Measurements from ENCODE around the gene DAPK3.
A peak's percentile ranks its signal among the peaks of the same experiment; 100 is the strongest.
"Not testable (repeated sequence)": the region's sequence is repeated elsewhere in the genome, so short reads cannot be mapped to it uniquely, and the experiment has no call there.

DAPK3 gene

GRCh38 chr19:4005436-4005835 lies 34.5 kb upstream of the DAPK3 start:
- not testable (repeated sequence) for DNase-seq (ENCODE audit: low spot score)

- not testable (repeated sequence) for DNase-seq (ENCODE audit: low spot score)
These were observed 29.9 kb upstream of the DAPK3 start for GRCh38 chr19:4000798-4001197.

GRCh38 chr19:3998667-3999412 lies 27.9 kb upstream of the DAPK3 start:
- DNase-seq (ENCODE audit: low spot score) = not testable (repeated sequence)

GRCh38 chr19:3995607-3996006 lies 24.7 kb upstream of the DAPK3 start:
- no peak for DNase-seq (ENCODE audit: low spot score)

- no peak for DNase-seq (ENCODE audit: low spot score)
These were observed 19.9 kb upstream of the DAPK3 start for GRCh38 chr19:3990815-3991117.

- DNase-seq (ENCODE audit: low spot score) = peak; percentile 89
These were observed 16.9 kb upstream of the DAPK3 start for GRCh38 chr19:3987619-3988371.

GRCh38 chr19:3986260-3987041 lies 15.6 kb upstream of the DAPK3 start:
- DNase-seq (ENCODE audit: low spot score) = peak; percentile 80

GRCh38 chr19:3985643-3986259 lies 14.9 kb upstream of the DAPK3 start:
- DNase-seq (ENCODE audit: low spot score) = no peak

GRCh38 chr19:3984908-3985642 lies 14.2 kb upstream of the DAPK3 start, which contains the start of gene EEF2:
TSS of gene EEF2 (minus strand) at chr19:3985463. CDS start at chr19:3985380, 83 bp downstream.
- DNase-seq (ENCODE audit: low spot score) = peak; percentile 92

GRCh38 chr19:3984584-3984907 lies 13.6 kb upstream of the DAPK3 start:
- peak; percentile 11 for DNase-seq (ENCODE audit: low spot score)

GRCh38 chr19:3983936-3984583 lies 13.2 kb upstream of the DAPK3 start:
- DNase-seq (ENCODE audit: low spot score) = no peak

GRCh38 chr19:3983542-3983914 lies 12.6 kb upstream of the DAPK3 start:
- DNase-seq (ENCODE audit: low spot score) = no peak

GRCh38 chr19:3982701-3983541 lies 12.0 kb upstream of the DAPK3 start:
- DNase-seq (ENCODE audit: low spot score) = no peak

GRCh38 chr19:3981736-3982681 lies 11.1 kb upstream of the DAPK3 start:
- DNase-seq (ENCODE audit: low spot score) = no peak

- DNase-seq (ENCODE audit: low spot score) = no peak
These were observed 10.5 kb upstream of the DAPK3 start for GRCh38 chr19:3981373-3981735.

- no peak for DNase-seq (ENCODE audit: low spot score)
These were observed 9.7 kb upstream of the DAPK3 start for GRCh38 chr19:3980353-3981251.

- DNase-seq (ENCODE audit: low spot score) = no peak
These were observed 8.9 kb upstream of the DAPK3 start for GRCh38 chr19:3979674-3980352.

- DNase-seq (ENCODE audit: low spot score) = no peak
These were observed 8.4 kb upstream of the DAPK3 start for GRCh38 chr19:3979289-3979673.
